ENCODE results near the gene NLRC5.
"Not testable (repeated sequence)": the region's sequence is repeated elsewhere in the genome, so short reads cannot be mapped to it uniquely, and the experiment has no call there.

NLRC5 gene

DNA sequence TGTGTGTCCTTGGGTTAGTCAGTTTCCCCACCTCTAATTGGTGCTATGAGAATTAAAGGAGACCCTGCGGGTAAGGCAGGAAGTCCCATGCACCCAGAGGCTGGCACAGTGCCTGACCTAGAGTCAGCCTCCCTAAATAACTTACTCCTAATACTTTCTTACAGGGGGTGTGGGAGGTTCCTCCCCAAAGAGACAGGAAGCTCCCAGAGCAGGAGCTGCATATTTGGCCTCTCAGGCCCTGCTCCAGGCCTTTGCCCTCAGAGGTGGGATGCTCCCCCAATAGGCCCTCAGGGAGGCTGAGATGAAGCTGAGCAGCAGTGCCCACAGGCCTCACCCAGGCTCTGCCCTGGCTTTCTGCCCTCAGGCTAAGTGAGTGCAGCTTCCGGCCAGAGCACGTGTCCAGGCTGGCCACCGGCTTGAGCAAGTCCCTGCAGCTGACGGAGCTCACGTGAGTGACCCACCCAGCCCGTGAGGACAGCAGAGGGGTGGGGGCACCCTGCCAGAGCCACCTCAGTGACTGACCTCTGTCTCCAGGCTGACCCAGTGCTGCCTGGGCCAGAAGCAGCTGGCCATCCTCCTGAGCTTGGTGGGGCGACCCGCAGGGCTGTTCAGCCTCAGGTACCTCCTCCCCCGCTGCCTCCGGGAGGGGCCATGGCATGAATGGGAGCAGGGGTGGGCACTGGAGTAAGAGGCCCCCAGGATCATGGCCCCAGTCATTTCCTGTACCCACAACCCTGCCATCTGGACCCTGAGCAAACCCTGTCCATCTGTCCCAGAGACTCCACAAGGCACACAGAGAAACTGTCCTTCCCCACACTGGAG, 71.9 kb downstream of the NLRC5 start:
- CTCF ChIA-PET = interaction anchor here (1.0 to 1.5 kb wide), 3 partner anchors 15 to 97 kb away, joined by 3 to 4 read pairs (median 3); no protein-coding TSS in a partner anchor
- no peak overlapping the region for H3K27ac ChIP-seq (ENCODE audit: extremely low read depth, low read depth, low read length)

DNA sequence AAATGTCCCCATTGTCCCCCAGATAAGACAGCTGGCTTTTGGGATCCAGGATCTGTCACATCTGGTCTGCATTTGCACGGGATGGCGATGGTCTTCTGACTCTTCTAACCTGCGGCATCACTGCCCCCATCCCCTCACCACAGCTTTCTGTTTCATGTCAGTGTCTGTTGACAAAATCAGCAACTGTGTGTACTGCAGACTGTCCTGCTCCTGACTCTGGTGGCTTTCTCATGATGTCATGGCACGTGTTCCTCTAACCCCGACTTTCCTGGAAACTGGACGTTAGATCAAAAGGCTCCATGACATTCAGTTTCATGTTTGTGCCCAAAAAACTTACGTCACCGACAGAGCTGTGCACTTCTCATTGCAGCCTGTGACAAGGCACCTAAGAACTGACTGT, 73.0 kb downstream of the NLRC5 start:
- Histone ChIP-seq H3K4me1 (ENCODE audit: control insufficient read depth, insufficient read depth, low read length) (no peaks in the 10 kb centered on the region), H3K9me3 (ENCODE audit: control insufficient read depth, insufficient read depth, low read depth, low read length) (no peaks in the 10 kb centered on the region), H3K27ac (ENCODE audit: extremely low read depth, low read depth, low read length) (no peak overlapping the region), H3K4me3 (ENCODE audit: low read depth, low read length) (no peak overlapping the region), H3K36me3 (ENCODE audit: control insufficient read depth in 2 of 2, insufficient read depth in 1 of 2, low read length in 2 of 2) (no peaks in the 10 kb centered on the region)
- CTCF ChIA-PET = interaction anchor here (0.6 to 1.5 kb wide), 3 partner anchors 10 to 22 kb away, joined by 3 to 4 read pairs (median 3); no protein-coding TSS in a partner anchor
- TF ChIP-seq ZNF558 (tag by site-specific recombination; IDR thresholded peaks at IDR 0.05) = no peak
- POLR2A ChIA-PET = no interaction called here

More for the DNA sequence above, 71.9 kb downstream of the NLRC5 start:
- Histone ChIP-seq H3K4me3 (ENCODE audit: low read depth, low read length) (no peak overlapping the region), H3K9me3 (ENCODE audit: control insufficient read depth, insufficient read depth, low read depth, low read length) (no peaks in the 10 kb centered on the region), H3K36me3 (ENCODE audit: control insufficient read depth in 2 of 2, insufficient read depth in 1 of 2, low read length in 2 of 2) (no peaks in the 10 kb centered on the region), H3K4me1 (ENCODE audit: control insufficient read depth, insufficient read depth, low read length) (no peaks in the 10 kb centered on the region)
- TF ChIP-seq ZNF621 (tag by site-specific recombination; IDR thresholded peaks at IDR 0.05) (no peak), ZNF274 (IDR thresholded peaks at IDR 0.05; ENCODE audit: low read length) (no peak), ZNF274 (tag by site-specific recombination; IDR thresholded peaks at IDR 0.05; ENCODE audit: borderline replicate concordance) (no peak), MYNN (tag by site-specific recombination; IDR thresholded peaks at IDR 0.05; ENCODE audit: borderline replicate concordance) (no peak)
- POLR2A ChIA-PET = no interaction called here

DNA sequence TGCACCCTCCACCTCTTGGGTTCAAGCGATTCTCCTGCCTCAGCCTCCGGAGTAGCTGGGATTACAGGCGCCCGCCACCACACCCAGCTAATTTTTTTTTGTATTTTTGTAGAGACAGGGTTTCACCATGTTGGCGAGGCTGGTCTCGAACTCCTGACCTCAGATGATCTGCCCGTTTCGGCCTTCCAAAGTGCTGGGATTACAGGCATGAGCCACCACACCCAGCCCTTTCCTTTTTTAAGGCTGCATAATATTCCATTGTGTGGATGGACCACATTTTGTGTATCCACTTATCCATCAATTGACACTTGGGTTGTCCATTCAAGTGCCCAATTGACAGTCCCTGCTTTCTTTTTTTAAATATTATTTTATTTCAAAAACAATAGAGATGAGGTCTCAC, 73.8 kb downstream of the NLRC5 start:
- H3K4me3 ChIP-seq (ENCODE audit: low read depth, low read length); H3K9me3 ChIP-seq (ENCODE audit: control insufficient read depth, insufficient read depth, low read depth, low read length); H3K27ac ChIP-seq (ENCODE audit: extremely low read depth, low read depth, low read length); H3K4me1 ChIP-seq (ENCODE audit: control insufficient read depth, insufficient read depth, low read length); H3K36me3 ChIP-seq (ENCODE audit: control insufficient read depth in 2 of 2, insufficient read depth in 1 of 2, low read length in 2 of 2): not testable (repeated sequence)
- ChIA-PET CTCF (interaction anchor here (0.6 kb wide), 1 partner anchor 98 kb away, joined by 3 read pairs; no protein-coding TSS in a partner anchor), POLR2A (interaction anchor here (0.6 kb wide), 1 partner anchor 11 kb away, joined by 3 read pairs; no protein-coding TSS in a partner anchor)
- TF ChIP-seq, protein P1, sequence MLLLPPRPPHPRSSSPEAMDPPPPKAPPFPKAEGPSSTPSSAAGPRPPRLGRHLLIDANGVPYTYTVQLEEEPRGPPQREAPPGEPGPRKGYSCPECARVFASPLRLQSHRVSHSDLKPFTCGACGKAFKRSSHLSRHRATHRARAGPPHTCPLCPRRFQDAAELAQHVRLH (tag by site-specific recombination; IDR thresholded peaks at IDR 0.05) = peak; percentile 57; the same call in 1 of the 2 replicates
- peak; percentile 87 for TF ChIP-seq ZNF146 (tag by site-specific recombination; IDR thresholded peaks at IDR 0.05)

- no peaks in the 10 kb centered on the region for H3K36me3 ChIP-seq (ENCODE audit: control insufficient read depth in 2 of 2, insufficient read depth in 1 of 2, low read length in 2 of 2)
- H3K4me1 ChIP-seq (ENCODE audit: control insufficient read depth, insufficient read depth, low read length) = no peaks in the 10 kb centered on the region
- POLR2A ChIA-PET = no interaction called here
- CTCF ChIA-PET = no interaction called here
- no peak overlapping the region for H3K27ac ChIP-seq (ENCODE audit: extremely low read depth, low read depth, low read length)
- no peaks in the 10 kb centered on the region for H3K9me3 ChIP-seq (ENCODE audit: control insufficient read depth, insufficient read depth, low read depth, low read length)
- no peak overlapping the region for H3K4me3 ChIP-seq (ENCODE audit: low read depth, low read length)
- TF ChIP-seq ZNF701 (tag by site-specific recombination; IDR thresholded peaks at IDR 0.05) = no peak
- TF ChIP-seq ZNF529 (tag by site-specific recombination; IDR thresholded peaks at IDR 0.05; ENCODE audit: insufficient replicate concordance) = no peak
- no peak for TF ChIP-seq ZNF791 (tag by site-specific recombination; IDR thresholded peaks at IDR 0.05)
- TF ChIP-seq ZNF121 (tag by site-specific recombination; IDR thresholded peaks at IDR 0.05) = no peak
- TF ChIP-seq ZNF341 (tag by site-specific recombination; IDR thresholded peaks at IDR 0.05; ENCODE audit: low read depth) = no peak
- TF ChIP-seq ZNF843 (tag by site-specific recombination; IDR thresholded peaks at IDR 0.05) = no peak
- no peak for TF ChIP-seq ZNF324 (tag by site-specific recombination; IDR thresholded peaks at IDR 0.05)
- TF ChIP-seq IKZF3 (tag by site-specific recombination; IDR thresholded peaks at IDR 0.05) = no peak
- no peak for TF ChIP-seq ZNF571 (tag by site-specific recombination; IDR thresholded peaks at IDR 0.05)
Observed at GRCh38 chr16:57064995-57065394, 75.6 kb downstream of the NLRC5 start.
